Activated CD8-positive, alpha-beta memory T cell treated with anti-CD3 and anti-CD28 coated beads, Interleukin-2, amount 50 U/mL, for 48 hours (primary cell): ENCODE data around the gene PIGX.

Experiments
- DNase-seq: peaks from one replicate; pipeline ENCODE4 v3.0.0-alpha.2; 2020

PIGX gene

DNA sequence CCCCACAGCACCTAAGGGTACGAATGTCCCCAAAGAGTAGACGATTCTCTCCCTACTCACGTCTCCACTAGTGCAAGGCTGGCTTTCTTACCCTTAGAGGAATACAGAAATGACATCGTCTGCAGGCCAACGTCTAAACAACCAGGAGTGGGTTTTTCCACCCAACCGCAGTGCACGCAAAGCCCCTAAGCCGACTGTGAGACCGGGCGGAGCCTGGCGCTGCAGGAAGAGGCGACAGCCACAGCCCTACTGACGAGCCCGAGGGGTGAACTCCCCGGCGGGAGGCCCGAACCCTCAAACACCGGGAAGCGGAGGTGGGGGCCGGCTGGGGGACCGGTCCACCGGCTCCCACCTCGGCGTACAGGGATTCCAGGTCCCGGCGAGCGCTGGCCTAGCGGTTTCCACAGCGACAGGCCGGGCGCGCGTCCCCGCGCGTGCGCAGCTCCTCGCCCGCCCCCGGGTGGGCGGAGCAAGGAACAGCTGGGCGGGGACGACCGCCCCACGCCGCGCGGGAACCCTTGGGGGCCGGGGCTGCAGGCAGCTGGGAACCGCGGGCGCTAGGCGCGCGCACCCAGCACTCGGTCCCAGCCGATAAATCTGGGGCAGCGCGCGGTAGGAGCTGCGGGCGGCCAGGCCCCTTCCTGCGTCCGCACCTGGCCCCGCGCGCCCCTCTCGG, at the start of gene PIGX, which contains the start of gene CEP19:
Gene PIGX, plus strand, starts transcription at position 540 of the 676 bp plus-strand sequence.
Gene CEP19, minus strand, starts transcription at position 413 of the 676 bp plus-strand sequence. CDS start 3,593 bp downstream, outside the sequence.
- peak; percentile 94 for DNase-seq

DNA sequence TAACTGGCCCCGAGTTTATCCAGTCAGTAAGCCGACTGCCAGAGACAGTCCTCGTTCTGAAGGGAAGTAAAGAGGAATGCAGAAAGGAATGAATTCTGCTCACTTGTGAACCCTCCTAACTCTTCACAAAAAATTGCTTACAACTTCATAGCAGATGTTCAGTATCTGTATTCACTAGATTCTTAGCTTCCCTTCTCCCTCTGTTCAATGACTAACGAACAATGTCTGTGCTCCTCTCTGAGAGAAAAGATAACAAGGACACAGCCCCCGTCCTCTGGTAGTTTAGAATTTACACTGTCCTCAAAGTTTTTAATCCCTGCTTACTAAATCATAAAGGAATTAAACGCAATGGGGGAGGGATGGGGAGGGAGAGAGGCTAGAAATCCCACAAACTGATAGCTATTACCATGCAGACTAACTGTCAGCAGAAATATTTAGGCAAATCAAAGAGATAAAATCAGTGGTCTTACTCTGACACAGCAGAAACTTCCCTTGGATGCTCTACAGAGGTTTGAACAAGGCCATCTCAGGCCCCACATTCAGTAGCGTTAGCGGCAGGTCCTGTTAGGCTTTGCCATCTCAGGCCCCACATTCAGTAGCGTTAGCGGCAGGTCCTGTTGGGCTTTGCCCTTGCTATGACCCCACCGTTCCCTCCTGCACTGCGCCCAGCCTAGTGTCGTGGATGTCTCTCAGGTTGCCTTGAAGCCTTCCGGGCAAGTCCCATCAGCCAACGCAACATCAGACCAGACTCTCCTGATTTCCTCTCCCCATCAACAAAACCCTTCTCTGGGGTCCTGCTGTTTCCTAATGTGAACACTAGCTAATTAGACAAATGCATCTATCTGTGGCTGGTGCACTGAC, 49.2 kb upstream of the PIGX start:
- no peak for DNase-seq

DNA sequence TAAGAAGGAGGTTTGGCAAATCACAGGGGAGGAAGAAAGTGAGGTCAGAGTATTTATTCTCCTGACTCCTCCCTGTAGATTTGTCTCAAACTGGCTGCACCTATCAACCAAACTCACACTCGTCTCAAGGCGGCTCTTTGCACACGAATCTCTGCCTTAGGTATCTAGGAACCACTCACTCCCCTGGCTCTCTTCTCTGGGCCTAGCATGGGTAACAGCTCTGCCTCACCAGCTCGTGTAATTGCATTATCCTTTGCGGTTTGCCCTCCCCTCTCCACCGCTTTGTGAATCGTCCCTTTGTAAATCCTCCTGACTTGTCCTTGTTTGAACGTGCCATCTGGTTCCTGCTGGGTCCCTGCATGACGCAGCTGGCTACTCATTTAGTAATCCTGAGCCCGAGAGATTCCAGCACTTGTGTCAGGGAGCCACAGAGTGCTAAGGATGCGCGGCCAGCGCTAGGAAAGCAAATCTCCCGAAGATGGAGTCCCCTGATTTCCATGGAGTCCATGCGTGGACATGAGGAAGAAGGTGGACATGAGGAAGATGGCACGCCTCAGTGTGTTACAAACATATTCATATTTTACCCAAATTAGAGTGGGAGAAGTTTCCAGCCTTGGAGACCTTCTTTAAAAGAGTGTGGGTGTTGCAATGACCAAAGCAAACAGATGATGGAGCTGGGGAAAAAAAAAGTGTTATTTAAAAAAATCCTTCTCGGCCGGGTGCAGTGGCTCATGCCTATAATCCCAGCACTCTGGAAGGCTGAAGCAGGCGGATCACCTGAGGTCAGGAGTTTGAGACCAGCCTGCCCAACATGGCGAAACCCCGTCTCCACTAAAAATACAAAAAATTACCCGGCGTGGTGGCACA, 45.9 kb upstream of the PIGX start:
- no peak for DNase-seq

DNA sequence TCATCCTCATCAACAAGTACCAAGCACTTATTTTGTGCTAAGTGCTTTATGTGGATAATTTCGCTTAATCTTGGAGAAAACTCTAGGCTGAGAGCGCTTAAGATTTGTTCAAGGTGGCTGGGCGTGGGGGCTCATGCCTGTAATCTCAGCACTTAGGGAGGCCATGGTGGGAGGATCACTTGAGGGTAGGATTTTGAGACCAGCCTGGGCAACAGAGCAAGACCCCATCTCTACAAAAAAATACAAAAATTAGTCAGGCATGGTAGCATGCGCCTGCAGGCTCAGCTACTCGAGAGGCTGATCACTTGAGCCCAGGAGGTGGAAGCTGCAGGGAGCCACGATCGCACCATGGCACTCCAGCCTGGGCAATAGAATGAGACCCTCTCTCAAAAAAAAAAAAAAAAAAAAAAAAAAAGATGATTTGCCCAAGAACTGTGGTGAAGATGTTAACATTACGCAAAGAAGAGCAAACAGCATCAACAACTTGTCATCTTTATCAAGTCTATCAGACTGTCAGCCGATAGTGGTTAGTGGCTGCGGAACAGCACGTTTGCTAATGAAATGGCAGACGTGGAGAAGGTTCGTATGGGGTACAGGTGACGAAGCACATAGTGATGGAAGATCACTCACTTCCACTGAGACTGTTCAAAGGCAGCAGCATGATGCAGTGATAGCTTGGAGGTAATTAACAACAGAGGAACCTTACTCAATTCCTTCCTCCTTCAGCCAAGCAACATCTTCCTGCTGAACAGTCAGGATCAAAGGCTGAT, 44.9 kb upstream of the PIGX start:
- no peak for DNase-seq

DNA sequence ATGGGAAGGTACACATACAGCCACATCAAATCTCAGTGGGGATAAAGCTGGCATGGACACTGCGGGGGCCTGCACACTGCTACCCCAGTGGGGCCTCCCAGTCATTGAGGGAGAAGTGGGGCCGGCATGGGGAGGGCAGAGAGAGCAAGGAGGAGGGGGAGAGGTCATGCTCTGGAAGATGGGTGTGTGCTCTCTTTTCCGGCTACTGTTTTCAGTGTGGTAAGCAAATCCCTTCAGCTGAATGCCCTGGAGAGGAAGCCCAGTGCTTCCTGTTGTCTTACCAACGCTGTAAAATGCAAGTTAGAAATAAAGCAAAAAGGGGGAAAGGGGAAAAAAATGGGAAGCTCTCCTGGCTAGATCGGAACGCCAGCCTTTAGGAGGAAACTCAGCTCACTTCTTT, 41.8 kb upstream of the PIGX start:
- no peak for DNase-seq

DNA sequence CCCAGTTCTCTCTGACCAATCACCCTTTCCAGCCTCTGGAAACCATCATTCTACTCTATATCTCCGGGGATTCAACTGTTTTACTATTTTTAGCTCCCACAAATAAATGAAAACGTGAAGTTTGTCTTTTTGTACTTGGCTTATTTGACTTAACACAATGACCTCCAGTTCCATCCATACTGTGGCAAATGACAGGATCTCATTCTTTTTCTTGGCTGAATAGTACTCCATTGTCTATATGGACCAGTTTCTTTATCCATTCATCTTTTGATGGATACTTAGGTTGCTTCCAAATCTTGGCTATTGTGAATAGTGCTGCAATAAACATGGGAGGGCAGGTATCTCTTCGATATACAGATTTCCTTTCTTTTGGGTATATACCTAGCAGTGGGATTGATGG, 38.5 kb upstream of the PIGX start:
- no peak for DNase-seq

DNA sequence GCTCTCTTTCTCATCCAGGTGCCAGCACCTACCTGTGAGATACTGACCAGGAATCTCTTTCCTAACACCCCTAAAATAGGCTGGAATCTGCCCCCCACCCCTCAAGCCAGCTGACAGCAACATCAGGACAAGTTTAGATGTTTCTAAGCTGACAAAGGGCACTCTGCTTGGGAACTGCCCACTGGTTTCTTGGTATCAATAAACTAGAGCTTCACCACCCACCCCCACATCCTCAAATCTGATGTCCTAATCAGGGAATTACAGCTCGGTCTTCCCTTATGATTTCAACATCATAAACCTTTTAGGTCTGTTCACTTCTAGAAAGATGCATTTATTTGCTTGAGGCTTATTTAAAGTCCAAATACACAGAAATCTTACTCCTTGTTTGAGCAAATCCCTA, 34.8 kb upstream of the PIGX start:
- no peak for DNase-seq

DNA sequence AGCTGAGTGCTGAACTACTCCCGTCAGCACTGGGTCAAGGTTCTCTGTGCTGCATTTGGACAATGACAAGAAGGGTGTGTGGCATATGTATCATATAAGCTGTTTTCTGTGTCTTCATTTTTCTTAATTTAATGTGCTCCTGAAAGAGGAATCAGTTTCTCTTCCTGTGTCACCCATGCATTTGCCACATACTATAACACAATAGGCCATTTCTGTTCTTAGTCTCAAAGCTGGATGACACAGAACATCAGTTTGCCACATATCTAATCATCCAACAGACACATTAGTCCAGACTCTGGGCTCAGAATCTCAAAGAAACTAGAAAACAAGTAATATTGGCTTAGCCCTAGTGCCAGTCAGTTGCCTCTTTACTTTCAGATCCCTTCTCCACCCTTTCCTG, 34.2 kb upstream of the PIGX start:
- no peak for DNase-seq

DNA sequence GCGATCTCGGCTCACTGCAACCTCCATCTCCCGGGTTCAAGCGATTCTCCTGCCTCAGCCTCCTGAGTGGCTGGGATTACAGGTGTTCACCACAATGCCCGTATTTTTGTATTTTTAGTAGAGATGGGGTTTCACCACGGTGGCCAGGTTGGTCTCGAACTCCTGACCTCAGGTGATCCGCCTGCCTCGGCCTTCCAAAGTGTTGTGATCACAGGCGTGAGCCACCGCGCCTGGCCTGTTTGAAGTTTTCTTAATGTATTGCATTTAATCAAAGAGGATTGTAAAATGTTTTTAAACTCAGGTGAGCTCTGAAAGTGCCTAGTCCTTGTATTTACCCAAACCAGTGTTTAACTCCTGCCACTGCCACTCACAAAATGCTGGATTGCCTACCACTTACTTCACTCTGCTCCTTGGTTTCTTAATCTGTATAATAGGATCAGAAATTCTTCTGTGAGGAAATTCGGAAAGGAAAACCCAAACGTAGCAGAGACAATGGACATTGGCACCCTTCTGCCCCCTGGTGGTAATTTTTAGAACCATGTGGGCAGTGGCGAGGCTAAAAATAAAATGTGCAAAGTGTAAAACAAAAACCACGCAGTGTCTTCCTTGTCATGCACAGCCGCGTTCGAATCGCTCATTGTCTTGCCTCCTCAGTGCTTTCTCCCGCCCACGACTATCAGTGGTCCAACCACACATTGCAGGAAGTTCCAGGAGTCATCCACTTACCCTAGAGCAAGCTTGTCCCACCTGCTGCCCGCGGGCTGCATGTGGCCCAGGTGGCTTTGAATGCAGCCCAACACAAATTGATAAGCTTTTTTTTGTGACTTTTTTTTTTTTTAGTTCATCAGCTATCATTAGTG, 27.4 kb upstream of the PIGX start:
- DNase-seq, result peak; percentile 75

DNA sequence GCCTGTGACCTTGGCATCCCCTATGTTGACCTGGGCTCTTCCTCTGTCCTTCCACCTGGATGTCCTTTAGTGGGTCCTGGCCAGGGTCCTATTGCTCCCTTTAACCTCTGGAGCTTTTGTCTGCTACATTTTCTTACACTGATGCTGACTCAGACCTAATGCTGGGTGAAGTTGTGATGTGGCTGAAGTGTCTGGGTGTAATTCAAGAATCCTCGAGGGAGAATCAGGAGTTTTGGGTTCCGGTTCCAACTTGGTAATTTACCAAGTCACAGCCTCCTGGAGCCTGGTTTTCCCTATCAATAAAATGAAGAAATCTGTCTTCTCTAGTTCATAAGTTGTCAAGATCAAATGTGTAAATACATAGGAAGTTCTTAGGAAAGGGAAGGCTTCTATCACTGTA, 25.7 kb upstream of the PIGX start:
- DNase-seq, result no peak

DNA sequence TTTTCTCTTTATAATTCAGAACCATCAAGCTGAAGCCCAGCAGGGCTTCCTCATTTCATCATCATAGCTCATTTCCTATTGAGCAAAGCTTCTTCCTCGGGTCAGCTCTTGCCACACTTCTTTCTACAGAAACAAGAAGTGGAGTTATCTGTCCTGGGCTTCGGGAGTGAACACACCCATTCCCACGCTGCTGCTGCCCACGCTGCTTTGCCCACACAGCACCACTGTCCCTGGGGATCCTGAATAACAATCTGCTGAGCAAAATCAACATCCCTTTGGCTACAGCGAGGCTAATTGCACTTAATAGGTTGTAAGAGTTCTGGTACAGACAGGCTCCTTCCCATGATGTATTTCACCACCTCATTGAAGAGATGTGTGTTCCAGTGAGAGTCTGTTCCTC, 23.8 kb upstream of the PIGX start:
- no peak for DNase-seq

DNA sequence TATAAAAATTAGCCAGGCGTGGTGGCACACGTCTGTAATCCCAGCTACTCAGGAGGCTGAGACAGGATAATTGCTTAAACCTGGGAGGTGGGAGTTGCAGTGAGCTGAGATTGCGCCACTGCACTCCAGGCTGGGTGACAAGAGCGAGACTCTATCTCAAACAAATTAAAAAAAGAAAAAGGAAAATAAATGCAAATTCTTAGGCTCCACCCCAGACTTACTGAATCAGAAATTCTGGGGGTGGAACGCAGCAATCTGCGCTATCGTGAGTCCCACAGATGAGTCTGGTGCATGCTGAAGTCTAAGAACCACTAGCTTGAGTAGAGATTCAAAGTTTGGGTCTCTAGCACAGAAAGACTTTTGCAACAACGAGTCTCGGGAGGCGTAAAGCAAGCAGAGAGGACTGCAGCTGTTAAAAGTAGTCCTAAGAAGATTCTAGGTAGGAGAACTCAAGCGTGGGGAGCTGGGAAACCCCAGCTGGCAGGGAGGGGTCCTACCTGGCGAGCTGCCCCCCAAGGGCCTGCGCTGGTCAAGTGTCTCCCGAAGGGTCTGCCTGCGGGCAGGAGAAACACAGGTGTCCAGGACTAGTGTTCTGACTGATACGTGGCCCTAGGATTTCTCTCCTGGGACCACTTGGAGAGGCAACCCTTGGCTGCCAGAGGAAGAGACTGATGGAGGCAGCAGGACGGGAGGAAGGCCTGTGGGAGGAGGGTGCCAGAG, 22.1 kb upstream of the PIGX start:
- no peak for DNase-seq

DNA sequence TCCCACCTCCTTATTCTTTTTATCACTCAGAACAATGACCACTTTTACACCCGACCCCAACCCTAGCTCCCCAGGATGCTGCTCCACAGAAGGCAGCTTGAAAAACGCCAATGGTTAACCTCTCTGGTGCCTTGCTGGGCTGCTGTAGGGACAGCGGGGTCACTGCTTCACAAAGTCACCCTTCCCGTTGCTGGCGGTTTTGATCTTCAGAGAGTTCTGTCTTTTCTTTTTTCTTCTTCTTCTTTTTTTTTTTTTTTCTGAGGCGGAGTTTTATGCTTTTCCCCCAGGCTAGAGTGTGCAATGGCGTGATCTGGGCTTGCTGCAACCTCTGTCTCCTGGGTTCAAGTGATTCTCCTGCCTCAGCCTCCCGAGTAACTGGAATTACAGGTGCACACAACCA, 20.8 kb upstream of the PIGX start:
- no peak for DNase-seq

DNA sequence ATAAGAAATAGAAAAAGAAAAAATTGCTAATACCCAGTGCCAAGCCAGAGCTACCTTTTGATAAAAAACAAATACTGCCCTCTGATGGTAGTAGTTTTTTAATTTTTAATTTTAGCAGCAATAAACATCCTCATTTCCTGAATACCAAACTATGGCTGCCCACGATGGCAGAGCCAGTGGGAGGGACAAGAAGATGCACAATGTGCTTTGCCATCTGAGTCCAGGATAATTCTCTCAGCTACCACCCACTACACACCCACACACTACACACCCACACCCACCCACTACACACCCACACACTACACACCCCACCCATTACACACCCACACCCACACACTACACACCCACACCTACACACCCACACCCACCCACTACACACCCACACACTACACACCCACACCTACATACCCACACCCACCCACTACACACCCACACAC, 18.0 kb upstream of the PIGX start:
- DNase-seq, result peak; percentile 65

DNA sequence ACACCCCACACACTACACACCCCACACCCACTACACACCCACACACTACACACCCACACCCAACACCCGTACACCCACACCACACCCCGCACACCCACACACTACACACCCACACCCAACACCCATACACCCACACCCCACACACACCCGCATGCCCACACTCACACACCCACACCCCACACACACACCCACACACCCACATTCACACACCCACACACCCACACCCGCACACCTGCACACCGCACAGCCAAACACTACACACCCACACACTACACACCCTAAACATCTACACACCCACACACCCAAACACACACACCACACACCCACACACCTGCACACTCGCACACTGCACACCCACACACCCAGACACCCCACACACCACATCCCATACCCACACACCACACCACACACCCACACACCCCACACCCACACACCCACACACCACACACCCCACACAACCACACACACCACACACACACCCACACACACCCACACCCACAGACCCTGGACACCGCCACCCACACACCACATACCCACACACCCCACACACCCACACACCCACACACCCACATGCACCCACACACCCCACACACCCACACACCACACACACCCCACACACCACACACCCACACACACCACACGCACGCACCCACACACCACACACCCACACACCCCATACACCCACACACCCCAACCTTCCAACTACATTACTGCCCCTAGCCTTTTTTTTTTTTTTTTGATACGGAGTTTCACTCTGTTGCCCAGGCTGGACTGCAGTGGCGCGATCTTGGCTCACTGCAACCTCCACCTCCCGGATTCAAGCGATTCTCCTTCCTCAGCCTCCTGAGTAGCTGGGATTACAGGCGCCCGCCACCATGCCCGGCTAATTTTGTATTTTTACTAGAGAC, 17.0 kb upstream of the PIGX start:
- DNase-seq, result peak; percentile 71

DNA sequence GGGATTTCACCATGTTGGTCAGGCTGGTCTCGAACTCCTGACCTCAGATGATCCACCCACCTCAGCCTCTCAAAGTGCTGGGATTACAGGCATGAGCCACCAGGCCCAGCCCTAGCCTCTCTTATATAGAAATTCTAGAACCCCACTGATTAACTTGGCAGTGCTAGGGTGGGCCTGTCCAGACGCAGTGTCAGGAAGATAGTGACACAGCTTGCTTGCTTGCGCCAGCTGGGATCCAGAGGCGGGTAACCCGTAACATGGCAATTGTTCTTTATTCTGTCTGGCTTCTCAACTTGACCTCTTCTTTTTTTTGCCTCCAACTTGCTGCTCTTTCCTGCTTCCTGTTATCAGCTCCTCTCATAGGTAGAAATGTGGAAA, 16.3 kb upstream of the PIGX start:
- no peak for DNase-seq

DNA sequence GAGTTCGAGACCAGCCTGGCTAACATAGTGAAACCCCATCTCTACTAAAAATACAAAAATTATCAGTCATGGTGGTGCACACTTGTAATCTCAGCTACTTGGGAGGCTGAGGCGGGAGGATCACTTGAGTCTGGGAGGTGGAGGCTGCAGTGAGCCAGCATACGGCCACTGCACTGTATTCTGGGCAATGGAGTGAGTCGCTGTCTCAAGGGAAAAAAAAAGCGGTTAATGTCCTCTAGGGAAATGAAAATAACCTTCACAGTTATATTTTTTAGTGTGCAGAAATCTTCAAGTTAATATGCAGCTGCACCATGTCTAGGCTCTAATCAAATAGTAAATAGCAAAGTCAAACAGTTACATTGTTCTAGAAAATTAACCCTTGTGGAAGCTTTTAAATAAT, 14.9 kb upstream of the PIGX start:
- DNase-seq, result no peak

DNA sequence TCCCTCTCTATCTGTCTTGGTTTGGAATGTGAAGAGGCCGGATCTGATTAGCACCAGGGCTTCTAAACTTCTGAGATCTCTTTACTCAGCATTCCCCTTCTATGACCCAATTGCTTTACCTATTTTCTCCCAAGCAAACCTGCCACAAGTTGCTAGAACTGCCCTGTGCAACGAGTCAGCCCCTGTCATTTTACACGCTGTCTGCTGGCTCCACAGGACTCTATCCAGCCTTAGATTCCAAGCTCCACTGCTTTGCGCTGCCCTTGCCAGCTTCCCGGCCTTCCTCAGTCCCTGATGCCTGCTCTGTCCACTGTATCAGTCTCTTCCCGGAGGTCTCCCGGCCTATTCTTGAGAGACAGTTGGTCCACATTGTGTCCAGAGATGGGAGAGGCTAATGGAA, 12.4 kb upstream of the PIGX start:
- no peak for DNase-seq

DNA sequence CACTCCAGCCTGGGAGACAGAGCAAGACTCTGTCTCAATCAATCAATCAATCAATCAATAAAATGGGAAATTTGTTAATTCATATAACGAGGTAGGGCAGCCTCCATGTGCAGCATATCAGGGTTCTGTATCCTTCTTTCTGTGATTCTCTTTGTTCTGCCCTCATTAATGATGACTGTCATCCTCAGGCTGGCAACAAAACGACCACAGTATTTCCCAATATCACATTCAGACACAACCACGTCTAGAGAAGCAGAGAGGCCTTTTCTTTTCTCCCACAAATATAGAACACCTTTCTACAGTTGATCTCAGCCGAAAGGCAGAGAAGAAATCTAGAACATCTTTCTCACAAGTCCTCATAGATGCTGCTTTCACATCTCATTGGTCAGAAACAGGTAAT, 11.4 kb upstream of the PIGX start:
- no peak for DNase-seq

DNA sequence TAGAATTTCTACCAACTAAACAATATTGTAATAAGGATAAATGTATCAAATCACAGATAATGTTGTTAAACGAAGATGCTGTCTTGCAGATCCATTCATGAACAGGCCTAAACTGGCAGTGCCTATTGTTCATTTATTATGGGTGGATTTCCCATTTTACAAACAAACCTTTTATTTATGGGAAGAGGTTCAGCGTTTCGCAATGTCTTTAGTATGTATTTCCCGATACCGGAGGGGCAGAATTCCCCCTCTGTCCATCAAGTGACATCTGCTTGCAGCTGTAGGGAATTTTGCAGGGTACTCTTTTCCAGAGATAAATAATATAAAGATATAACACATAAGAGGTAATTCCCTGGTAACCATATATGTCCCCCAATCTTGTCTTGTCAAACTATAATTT, 5.8 kb upstream of the PIGX start:
- DNase-seq, result no peak
